GM18517 (cell line): ENCODE results near the gene SPATA32.

Experiments
- ATAC-seq: cut with Tn5 transposase; IDR thresholded peaks from one replicate; pipeline ENCODE4 v1.9.1; 2021; ENCODE audit warnings: mild to moderate bottlenecking, moderate library complexity; ENCODE audit not compliant: unreplicated experiment

Gene SPATA32

DNA sequence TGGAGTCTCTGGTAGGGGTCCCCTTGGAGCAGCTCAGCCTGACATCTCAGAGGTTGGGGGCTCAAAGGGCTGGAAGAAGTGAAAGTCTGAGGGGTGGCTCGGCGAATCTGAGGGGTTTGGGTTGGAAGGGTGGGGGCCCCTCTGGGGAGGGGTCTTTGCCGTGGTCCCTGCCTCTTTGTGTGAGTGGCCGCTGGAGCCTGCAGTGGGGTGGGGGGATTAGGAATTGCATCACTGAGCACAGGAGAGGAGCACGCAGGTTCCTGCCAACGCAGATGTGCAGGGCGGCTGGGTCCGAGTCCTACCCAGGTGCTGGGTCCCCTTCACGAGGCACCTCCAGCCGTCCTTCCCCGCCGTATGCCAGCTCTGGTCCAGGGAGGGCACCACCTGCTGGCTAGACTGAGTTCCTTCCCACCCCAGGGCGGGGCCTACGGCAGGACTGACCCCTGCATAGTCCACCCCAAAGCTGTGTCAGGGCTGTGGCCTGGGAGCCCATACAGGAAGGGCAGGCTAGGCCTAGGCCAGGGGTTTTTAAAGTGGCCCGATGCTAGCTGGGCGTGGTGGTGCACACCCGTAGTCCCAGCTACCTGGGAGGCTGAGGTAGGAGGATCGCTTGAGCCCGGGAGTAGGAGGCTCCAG, 30.3 kb downstream of the SPATA32 start:
- no peak for ATAC-seq

DNA sequence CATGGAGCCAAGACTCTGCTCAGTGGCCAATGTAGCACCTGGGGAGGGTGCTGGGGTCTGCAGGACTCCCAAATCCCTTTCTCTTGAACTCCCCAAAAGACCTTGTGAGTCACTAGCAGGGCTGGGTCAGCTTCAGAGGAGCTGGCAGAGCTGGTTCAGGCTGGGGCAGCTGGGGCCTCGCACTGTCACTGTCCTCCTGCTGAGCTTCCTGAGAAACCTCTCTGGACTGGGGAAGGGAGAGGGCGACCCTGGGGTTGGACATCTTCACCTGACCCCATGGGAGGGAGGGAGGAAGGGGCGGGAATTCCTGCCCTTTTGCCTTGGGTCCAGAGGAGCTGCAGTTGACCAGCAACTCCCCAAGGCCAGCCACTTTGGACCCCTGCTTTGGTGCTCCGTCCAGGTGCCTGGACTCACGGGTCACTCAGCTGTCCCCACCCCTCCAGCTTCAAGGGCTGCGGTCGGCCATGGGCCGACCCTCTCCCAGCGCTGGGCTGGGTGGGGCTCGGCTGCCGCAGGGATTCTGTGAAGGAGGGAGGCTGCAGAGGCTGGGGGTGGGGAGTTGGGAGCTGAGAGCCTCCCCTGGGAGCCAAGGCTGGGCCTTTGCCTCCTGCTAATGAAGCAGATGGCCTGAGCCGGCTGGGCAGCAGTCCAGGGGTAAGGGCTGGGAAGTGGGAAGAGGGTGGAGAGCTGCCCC, 31.0 kb downstream of the SPATA32 start:
- ATAC-seq = no peak

DNA sequence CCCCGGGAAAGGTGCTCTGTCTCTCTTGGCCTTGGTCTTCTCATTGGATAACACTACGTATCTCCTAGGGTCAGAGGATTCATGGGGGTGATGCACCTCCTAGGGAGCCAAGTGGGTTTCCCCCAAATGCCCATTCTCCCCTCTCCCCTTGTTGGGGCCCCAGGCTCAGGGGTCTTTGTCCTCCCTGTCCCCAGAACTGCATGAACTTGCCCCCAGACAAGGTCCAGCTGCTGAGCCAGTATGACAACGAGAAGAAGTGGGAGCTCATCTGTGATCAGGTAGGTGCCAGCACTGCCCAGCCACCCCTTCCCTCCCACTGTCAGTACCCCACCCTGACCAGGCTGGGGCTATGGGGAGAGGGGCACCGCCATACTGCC, 31.5 kb downstream of the SPATA32 start:
- ATAC-seq = no peak

DNA sequence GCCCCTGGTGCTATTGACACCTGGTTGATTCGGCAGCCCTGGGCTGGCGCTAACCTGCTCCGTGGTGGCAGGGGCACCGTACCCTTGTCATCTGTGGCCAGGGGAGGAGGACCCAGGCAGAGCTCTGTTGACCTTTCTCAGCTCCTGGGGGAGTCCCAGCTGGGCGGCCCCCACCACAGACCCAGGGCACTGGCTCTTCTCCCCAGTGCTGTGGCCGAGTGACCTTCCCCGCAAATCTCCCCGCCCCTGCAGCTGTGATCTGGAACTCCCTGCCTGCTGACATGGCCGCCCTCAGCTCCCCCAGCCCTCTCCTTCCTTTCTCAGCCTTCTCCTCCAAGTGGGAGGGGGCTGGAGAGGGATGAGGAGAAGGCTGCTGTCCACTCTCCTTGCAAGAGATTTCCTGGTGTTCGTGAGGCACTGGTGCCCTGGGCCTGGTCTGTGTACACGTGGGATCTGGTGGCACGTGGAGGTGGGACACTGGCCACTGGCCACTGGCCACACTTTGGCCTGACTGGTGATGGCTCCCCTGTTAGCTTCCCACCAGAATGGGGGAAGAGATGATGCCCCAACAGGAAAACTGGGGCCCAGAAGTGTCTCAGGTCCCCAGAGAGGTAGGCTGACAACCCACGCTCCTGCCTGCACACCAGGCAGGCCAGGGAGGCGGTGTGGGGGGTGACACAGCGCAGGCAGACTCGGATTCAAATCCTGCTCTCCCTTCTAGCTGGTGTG, 32.0 kb downstream of the SPATA32 start:
- ATAC-seq = no peak

- ATAC-seq = peak; percentile 26
Measured at GRCh38 chr17:45228763-45229539, 32.9 kb downstream of the SPATA32 start.

GRCh38 chr17:45227926-45228762, 33.8 kb downstream of the SPATA32 start:
- ATAC-seq = no peak

GRCh38 chr17:45227101-45227925, 34.6 kb downstream of the SPATA32 start:
- peak; percentile 31 for ATAC-seq

DNA sequence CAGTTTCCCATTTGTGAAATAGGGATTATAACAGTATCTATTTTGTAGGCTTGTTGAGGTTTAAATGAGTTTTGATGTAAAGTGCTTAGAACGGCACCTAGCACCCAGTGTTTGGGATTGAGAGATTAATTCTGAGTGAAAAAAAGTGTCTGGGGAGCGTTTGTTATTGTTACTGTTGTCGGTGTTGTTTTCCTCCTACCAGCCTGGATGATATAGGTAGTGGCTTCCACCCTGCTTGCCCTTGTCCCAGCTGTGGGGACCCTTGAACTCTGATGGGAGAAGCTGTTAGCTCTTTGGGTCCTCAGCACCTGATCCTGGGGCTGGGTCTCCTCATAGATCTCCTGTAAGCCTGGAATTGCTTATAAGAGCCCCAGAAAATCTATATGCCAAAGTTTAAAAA, 35.3 kb downstream of the SPATA32 start:
- ATAC-seq = no peak

DNA sequence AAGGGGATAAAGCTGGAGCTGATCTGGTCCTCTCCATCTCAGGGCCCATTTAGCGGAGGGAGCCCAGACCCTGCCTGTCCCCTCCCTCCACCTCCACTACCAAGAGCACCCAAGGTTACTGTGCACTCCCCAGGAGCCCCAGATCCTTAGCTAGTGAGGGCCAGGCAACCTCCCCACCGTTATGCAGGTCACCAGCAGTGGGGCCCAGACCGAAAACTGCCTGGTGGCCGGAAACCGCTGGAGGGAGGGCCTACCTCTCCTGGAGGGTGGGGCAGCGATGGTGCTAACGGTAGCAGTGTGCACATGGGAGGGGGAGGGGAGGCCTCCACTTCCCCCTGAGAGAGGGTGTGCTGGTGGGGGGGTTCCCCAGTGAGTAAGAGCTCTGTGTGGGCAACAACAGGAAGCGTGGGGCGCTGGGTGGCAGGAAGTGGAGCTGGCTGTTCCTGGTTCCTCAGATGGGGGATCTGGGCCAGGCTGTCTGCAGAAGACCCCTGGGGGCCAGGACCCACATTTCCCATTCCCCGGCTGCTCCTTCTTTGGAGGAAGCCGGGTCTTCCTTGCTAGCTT, 35.8 kb downstream of the SPATA32 start:
- peak; percentile 37 for ATAC-seq

DNA sequence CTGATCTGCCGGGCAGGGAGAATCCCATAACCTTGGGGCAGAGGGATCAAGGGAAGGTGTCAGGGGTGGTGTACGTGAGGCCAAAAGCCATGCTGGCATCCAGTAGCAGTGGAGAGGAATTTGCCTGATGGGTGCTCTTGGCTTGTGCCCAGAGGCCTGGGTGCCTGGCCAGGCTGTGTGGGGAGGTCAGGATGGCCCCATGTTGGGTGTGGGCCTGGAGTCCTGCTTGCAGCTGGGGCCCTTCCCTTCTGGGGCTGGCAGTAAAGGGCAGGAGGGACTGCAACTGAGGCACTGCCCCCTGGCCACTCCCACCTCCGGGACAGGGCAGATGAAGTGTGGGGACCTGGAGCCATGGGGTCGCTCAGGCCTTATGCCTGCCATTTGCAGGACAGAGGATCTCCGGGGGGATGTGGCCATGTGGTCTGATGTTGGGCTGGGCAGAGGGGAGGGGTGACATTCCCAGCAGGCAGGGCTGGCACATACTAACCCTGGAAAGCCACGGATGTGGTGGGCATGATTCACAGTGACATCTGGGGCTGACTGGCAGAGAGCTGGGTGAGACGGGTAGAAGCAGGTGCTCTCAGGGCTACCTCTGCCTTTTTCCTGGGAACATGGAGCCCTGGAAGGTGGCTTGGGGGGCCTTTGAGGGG, 36.7 kb downstream of the SPATA32 start:
- no peak for ATAC-seq

- ATAC-seq = no peak
Measured at GRCh38 chr17:45224671-45225050, 37.2 kb downstream of the SPATA32 start.

DNA sequence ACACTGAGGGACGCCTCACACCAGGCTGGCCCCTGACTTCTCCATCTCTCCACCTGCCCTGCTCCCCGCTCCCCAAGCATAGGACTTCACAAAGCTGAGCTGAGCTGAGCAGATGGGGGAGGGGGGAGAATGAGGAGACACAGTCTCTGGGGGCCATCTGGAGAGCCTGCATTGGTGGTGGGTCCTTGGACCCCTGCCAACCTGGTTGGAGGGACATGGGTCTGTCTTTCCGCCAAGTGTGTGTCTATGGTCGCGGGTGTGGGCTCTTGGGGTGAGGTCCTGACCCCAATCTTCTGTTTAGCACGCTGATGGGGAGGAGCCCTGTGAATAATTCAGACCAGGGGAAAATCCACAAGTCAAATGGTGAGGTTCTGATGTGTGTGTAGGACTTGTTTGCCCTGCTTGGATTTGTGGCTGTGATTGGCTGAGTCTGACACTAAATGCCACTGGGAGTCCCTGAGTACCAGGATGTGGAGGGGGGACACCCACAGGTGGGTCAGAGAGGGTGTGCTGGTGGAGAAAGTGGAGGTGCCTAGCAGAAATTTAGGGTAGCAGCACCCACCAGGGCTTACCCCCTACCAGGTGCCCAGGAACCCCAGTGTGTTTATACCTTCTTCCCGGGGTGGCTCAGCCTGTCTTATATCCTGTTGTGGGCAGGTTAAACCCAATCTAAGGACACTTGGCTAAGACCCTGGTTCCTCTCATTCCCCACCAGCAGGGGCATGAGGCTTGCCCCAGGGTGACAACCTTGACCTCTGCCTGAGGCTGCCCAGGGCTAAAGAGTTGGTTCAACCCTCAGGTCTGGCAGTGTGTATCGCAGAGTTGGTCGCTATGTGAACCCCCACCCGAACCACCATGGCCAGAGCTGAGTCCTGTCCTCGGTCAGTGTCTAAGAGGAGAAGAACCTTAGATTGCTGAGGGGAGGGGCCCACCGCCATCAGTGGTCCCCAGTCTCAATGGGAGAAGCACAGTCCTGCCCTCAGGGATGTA, 38.1 kb downstream of the SPATA32 start:
- ATAC-seq = no peak

DNA sequence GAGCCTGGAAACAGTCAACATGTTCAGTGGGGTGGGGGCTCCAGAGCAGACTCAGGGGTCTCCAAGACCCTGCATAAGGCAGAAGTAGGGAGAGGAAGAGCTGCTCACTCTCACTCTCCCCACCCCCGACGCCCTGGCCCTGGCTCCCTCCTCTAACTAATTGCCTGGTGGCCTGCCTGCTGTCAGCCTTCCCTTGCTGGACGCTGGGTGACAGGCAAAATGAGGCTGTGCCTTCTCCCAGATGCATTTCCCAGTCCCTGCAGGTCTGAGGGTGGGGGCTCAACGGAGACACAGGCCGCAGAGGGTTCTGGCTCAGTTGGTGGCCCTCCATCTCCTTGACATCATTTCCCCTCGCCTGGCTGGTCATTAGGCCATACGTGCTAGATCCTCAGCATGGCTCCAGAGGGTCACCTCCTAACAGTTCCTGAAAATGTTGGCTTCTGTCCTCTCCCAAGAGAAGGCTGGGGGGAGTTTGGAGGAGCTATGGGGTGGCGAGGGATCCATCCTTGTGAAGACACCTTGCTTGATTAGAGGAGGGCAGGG, 38.8 kb downstream of the SPATA32 start:
- ATAC-seq = no peak

GRCh38 chr17:45222289-45222995, 39.5 kb downstream of the SPATA32 start:
- ATAC-seq = no peak

DNA sequence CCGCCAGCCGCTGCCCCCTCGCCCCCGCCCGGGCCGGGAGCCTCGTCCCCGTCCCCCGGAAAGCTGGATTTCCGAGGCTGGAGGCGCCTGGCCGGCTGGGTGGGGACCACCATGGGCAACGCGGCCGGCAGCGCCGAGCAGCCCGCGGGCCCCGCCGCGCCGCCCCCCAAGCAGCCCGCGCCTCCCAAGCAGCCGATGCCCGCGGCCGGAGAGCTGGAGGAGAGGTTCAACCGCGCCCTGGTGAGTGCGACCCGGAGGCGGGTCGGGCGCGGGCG, 39.9 kb downstream of the SPATA32 start:
- no peak for ATAC-seq

GRCh38 chr17:45221081-45222013, 40.5 kb downstream of the SPATA32 start, which contains the start of gene FMNL1:
FMNL1 (plus strand) TSS chr17:45221885; CDS start chr17:45222125, 240 bp downstream.
- no peak for ATAC-seq
